HepG2 (cell line): ENCODE data around the gene NCKIPSD. TPM values are rescaled to one million over a fixed set of nuclear protein-coding genes. Genes with fewer than 3 reads are reported as not detected.

Experiments
- CHCHD3 ChIP-seq: sonication (generic); formaldehyde crosslinking; IDR thresholded peaks from 2 replicates; pipeline ENCODE4 v1.8.0; 2022; ENCODE audit warnings: mild to moderate bottlenecking, missing genetic modification reagents, moderate library complexity
- DMTF1 ChIP-seq: sonication (generic); formaldehyde crosslinking; IDR thresholded peaks from 2 replicates; pipeline ENCODE4 v1.4.0; 2020; ENCODE audit warnings: mild to moderate bottlenecking, missing genetic modification reagents
- HINFP ChIP-seq: sonication (generic); formaldehyde crosslinking; IDR thresholded peaks from 2 replicates; pipeline ENCODE4 v1.4.0; 2020; ENCODE audit warnings: low read depth, mild to moderate bottlenecking, missing genetic modification reagents
- HOMEZ ChIP-seq: IDR thresholded peaks from 2 replicates; pipeline ENCODE4 v1.6.1; 2016; ENCODE audit warnings: low read depth
- PCBP2 ChIP-seq: fragments of 200-400 bp; formaldehyde crosslinking; optimal IDR thresholded peaks from 2 replicates; pipeline ENCODE3; 2018; ENCODE audit warnings: low read length, low read depth; ENCODE audit not compliant: poor library complexity, severe bottlenecking
- SMC3 ChIP-seq: IDR thresholded peaks from 2 replicates; pipeline ENCODE4 v1.6.1; 2011; ENCODE audit warnings: low read length, improper control_type of control experiment
- SNAPC4 ChIP-seq: sonication (generic); formaldehyde crosslinking; IDR thresholded peaks from 2 replicates; pipeline ENCODE4 v1.4.0; 2020; ENCODE audit warnings: mild to moderate bottlenecking, missing genetic modification reagents
- U2AF2 ChIP-seq: fragments of 200-400 bp; formaldehyde crosslinking; IDR thresholded peaks from 2 replicates; pipeline ENCODE4 v1.6.1; 2017; ENCODE audit warnings: low read depth, mild to moderate bottlenecking, low read length
- ZMAT5 ChIP-seq: sonication (generic); formaldehyde crosslinking; IDR thresholded peaks from 2 replicates; pipeline ENCODE4 v1.5.0; 2020; ENCODE audit warnings: mild to moderate bottlenecking, low read depth, missing genetic modification reagents, borderline replicate concordance
- ZNF354B ChIP-seq: sonication (generic); formaldehyde crosslinking; IDR thresholded peaks from 2 replicates; pipeline ENCODE4 v1.8.0; 2022; ENCODE audit warnings: mild to moderate bottlenecking, missing genetic modification reagents
- ZNF770 ChIP-seq: sonication (generic); formaldehyde crosslinking; IDR thresholded peaks from 2 replicates; pipeline ENCODE4 v1.5.0; 2020; ENCODE audit warnings: mild to moderate bottlenecking, missing genetic modification reagents
- polyA plus RNA-seq, 8 experiments: library from polyadenylated mRNA; depleted of rRNA in 3 of 8; stranded (reverse) in 7 of 8; unstranded in 1 of 8; fragments of >200 nt; fragmentation: Illumina TruSeq in 4 of 8; extraction: Trizol in 4 of 8; gene quantifications; 2 replicates each; pipeline versions ENCODE4 v1.2.1 to v1.2.3, GENCODE V29; 2011 to 2016; ENCODE audit warnings: low read depth in 4 of 8, missing spikeins in 1 of 8, mixed read lengths in 1 of 8; ENCODE audit not compliant: insufficient read depth in 1 of 8
- total RNA-seq, 5 experiments: library from RNA; depleted of rRNA; stranded (reverse); fragments of >200 nt; fragmentation: Illumina TruSeq; extraction: Trizol; gene quantifications; 2 replicates each; pipeline ENCODE4 v1.2.3, GENCODE V29; 2016; ENCODE audit warnings: low read depth in 1 of 5

The NCKIPSD gene
- total and polyA plus RNA-seq, 2 of the 13 experiments (the other 11 are each of a cell fraction or from before 2014, with no cell fraction given): 13.5 to 35.2 TPM

- TF ChIP-seq HINFP (CRISPR knock-in tag) (no peak), ZNF354B (CRISPR knock-in tag) (peak; percentile 56; the same call in 1 of the 2 replicates), DMTF1 (no peak), U2AF2 (no peak), HOMEZ (CRISPR knock-in tag) (no peak), ZMAT5 (CRISPR knock-in tag) (no peak), ZNF770 (CRISPR knock-in tag) (no peak), CHCHD3 (CRISPR knock-in tag) (no peak), SMC3 (peak; percentile 5; the same call in 1 of the 2 replicates), PCBP2 (peak; percentile 5), SNAPC4 (no peak)
These were observed 467 bp downstream of the NCKIPSD start (continued) for GRCh38 chr3:48685293-48685602.
